GM12878 (cell line): Measurements from ENCODE around the gene ATG4A. TPM values are rescaled to one million over a fixed set of nuclear protein-coding genes. Genes with fewer than 3 reads are reported as not detected.

Experiments
- ATAC-seq: fragments of 200-7000 bp; cut with Tn5 transposase; 3 replicates; pipeline ENCODE4 v1.9.1; 2020; ENCODE audit warnings: mild to moderate bottlenecking, moderate library complexity
- BruUV-seq: library from RNA; stranded (reverse); fragments of 400-500 nt; replicated peaks from 2 replicates; lab custom pipeline; 2021; lab: Mats Ljungman, UMichigan
- CTCF ChIA-PET: fragments of 300-600 bp; sonication (Branson Sonifier 250); formaldehyde crosslinking; extraction: SDS; loops from one replicate; lab custom pipeline; 2021; ENCODE audit warnings: inconsistent platforms; lab: Yijun Ruan, JAX
- POLR2A ChIA-PET: fragments of 350-600 bp; formaldehyde crosslinking; extraction: SDS; loops from one replicate; lab custom pipeline; 2021; ENCODE audit warnings: inconsistent platforms; lab: Charles Lee
- RAD21 ChIA-PET: fragments of 300-600 bp; sonication (Branson Sonifier 250); formaldehyde crosslinking; loops from one replicate; lab custom pipeline; 2023; ENCODE audit warnings: antibody characterized with exemption; ENCODE audit not compliant: unreplicated experiment; lab: Charles Lee
- SMC1A ChIA-PET: fragments of 300-600 bp; sonication (Branson Sonifier 250); formaldehyde crosslinking; loops from one replicate; lab custom pipeline; 2023; ENCODE audit not compliant: unreplicated experiment, uncharacterized antibody; lab: Charles Lee
- DNase-seq: peaks from one replicate; pipeline ENCODE4 v3.0.0-alpha.2; 2011; ENCODE audit warnings: low read depth, low spot score
- FAIRE-seq: peaks from 3 replicates; lab custom pipeline; 2011; peaks lifted over from hg19 to GRCh38; lab: Jason Lieb, UNC
- H2AFZ ChIP-seq: 2 replicates; pipeline ENCODE4 v1.6.0; 2011; ENCODE audit warnings: low read depth, low read length, control low read depth; ENCODE audit not compliant: control insufficient read depth
- H3K27ac ChIP-seq: 2 replicates; pipeline ENCODE4 v1.5.1; 2011; ENCODE audit warnings: control low read depth; ENCODE audit not compliant: control insufficient read depth, insufficient read depth
- H3K27me3 ChIP-seq, 2 experiments: replicated peaks in 1 of 2; 2 replicates each; pipeline versions ENCODE4 v1.6.0 to v1.6.1; 2011; ENCODE audit warnings: low read length in 1 of 2; ENCODE audit not compliant: control insufficient read depth in 2 of 2, insufficient read depth in 2 of 2
- H3K36me3 ChIP-seq, 2 experiments: 2 replicates each; pipeline ENCODE4 v1.5.1; 2011; ENCODE audit warnings: low read length in 1 of 2; ENCODE audit not compliant: control insufficient read depth in 2 of 2, insufficient read depth in 2 of 2
- H3K4me1 ChIP-seq: 2 replicates; pipeline ENCODE4 v1.6.1; 2011; ENCODE audit warnings: mild to moderate bottlenecking, low read length, moderate library complexity, mixed read lengths; ENCODE audit not compliant: control insufficient read depth, insufficient read depth
- H3K4me2 ChIP-seq: 2 replicates; pipeline ENCODE4 v1.6.0; 2011; ENCODE audit warnings: control low read depth; ENCODE audit not compliant: control insufficient read depth, insufficient read depth
- H3K4me3 ChIP-seq: fragments of 200-600 bp; sonication (generic); 2 replicates; pipeline ENCODE4 v1.5.1; 2016
- H3K79me2 ChIP-seq: 2 replicates; pipeline ENCODE4 v1.6.0; 2011; ENCODE audit warnings: low read length; ENCODE audit not compliant: control insufficient read depth, insufficient read depth
- H3K9ac ChIP-seq: 2 replicates; pipeline ENCODE4 v1.8.0; 2011; ENCODE audit warnings: low read length, control low read depth, mixed read lengths; ENCODE audit not compliant: control insufficient read depth, insufficient read depth
- H3K9me3 ChIP-seq: replicated peaks from 3 replicates; pipeline ENCODE4 v1.5.1; 2011; ENCODE audit warnings: mild to moderate bottlenecking, low read length; ENCODE audit not compliant: control insufficient read depth, insufficient read depth
- H4K20me1 ChIP-seq: 2 replicates; pipeline ENCODE4 v1.6.0; 2011; ENCODE audit not compliant: control insufficient read depth, insufficient read depth
- BACH1 ChIP-seq: fragments of 450-650 bp; IDR thresholded peaks from 2 replicates; pipeline ENCODE4 v1.6.1; 2017; ENCODE audit warnings: mild to moderate bottlenecking, borderline replicate concordance
- BMI1 ChIP-seq: fragments of 450-650 bp; IDR thresholded peaks from 2 replicates; pipeline ENCODE4 v1.6.1; 2016; ENCODE audit warnings: mild to moderate bottlenecking, moderate library complexity, borderline replicate concordance
- BRCA1 ChIP-seq: IDR thresholded peaks from 2 replicates; pipeline ENCODE4 v1.6.1; 2011; ENCODE audit warnings: low read depth, low read length, improper control_type of control experiment
- CREB1 ChIP-seq: IDR thresholded peaks from 2 replicates; pipeline ENCODE4 v1.6.1; 2012; ENCODE audit warnings: low read depth, mild to moderate bottlenecking, inconsistent platforms
- EZH2 ChIP-seq: IDR thresholded peaks from 2 replicates; pipeline ENCODE4 v1.6.1; 2012; ENCODE audit warnings: low read depth, mild to moderate bottlenecking, control low read depth, inconsistent platforms, low read length, borderline replicate concordance; ENCODE audit not compliant: control insufficient read depth
- IKZF1 ChIP-seq: fragments of 450-650 bp; conservative IDR thresholded peaks from 2 replicates; pipeline ENCODE4 v1.6.1; 2017; ENCODE audit warnings: antibody characterized with exemption, mild to moderate bottlenecking
- JUNB ChIP-seq: IDR thresholded peaks from 2 replicates; pipeline ENCODE4 v1.6.1; 2016; ENCODE audit warnings: antibody characterized with exemption, mild to moderate bottlenecking
- JUND ChIP-seq: IDR thresholded peaks from 2 replicates; pipeline ENCODE4 v1.6.1; 2012; ENCODE audit warnings: low read depth, mild to moderate bottlenecking, low read length, improper control_type of control experiment, moderate library complexity
- MTA2 ChIP-seq: fragments of 450-650 bp; IDR thresholded peaks from 2 replicates; pipeline ENCODE4 v1.6.1; 2016; ENCODE audit warnings: low read depth, mild to moderate bottlenecking, moderate library complexity
- NFYB ChIP-seq: IDR thresholded peaks from 2 replicates; pipeline ENCODE4 v1.6.1; 2011; ENCODE audit warnings: low read depth, mild to moderate bottlenecking, low read length, improper control_type of control experiment, moderate library complexity; ENCODE audit not compliant: insufficient read depth
- NR2F1 ChIP-seq: fragments of 450-650 bp; conservative IDR thresholded peaks from 2 replicates; pipeline ENCODE4 v1.6.1; 2017; ENCODE audit warnings: mild to moderate bottlenecking
- PAX5 ChIP-seq: IDR thresholded peaks from 2 replicates; pipeline ENCODE4 v1.6.1; 2011; ENCODE audit warnings: low read depth, low read length, borderline replicate concordance
- TAF1 ChIP-seq: IDR thresholded peaks from 2 replicates; pipeline ENCODE4 v1.6.1; 2011; ENCODE audit warnings: mild to moderate bottlenecking, low read depth, low read length, borderline replicate concordance
- YBX1 ChIP-seq: fragments of 450-650 bp; IDR thresholded peaks from 2 replicates; pipeline ENCODE4 v1.6.1; 2016; ENCODE audit warnings: antibody characterized with exemption
- YY1 ChIP-seq: IDR thresholded peaks from 2 replicates; pipeline ENCODE4 v1.6.1; 2011; ENCODE audit warnings: low read depth, mild to moderate bottlenecking, low read length
- WGBS: methylation state at CpG from one replicate; pipeline ENCODE4 v1.1.6; 2016; ENCODE audit warnings: low lambda C conversion rate; ENCODE audit not compliant: insufficient replicate concordance, insufficient coverage; ENCODE audit errors: missing lambda C conversion rate; 5-methylcytosine and 5-hydroxymethylcytosine counted together
- in situ Hi-C: fragments of 300-500 bp; cut with MboI; formaldehyde crosslinking; loops from 9 replicates; pipeline ENCODE4 v1.14.3; 2018; ENCODE audit warnings: mixed read lengths
- intact Hi-C: fragments of 100-400 bp; cut with micrococcal nuclease; formaldehyde crosslinking; loops from one replicate; pipeline ENCODE4 v1.14.2; 2022; ENCODE audit not compliant: unreplicated experiment
- polyA plus RNA-seq, 11 experiments: library from polyadenylated mRNA; depleted of rRNA in 4 of 11; unstranded in 6 of 11; stranded (reverse) in 5 of 11; fragments of >200 nt; fragmentation: Nextera tagmentation in 4 of 11; fragmentation: Illumina TruSeq in 1 of 11; extraction: Ambion mirVana in 4 of 11; extraction: Trizol in 1 of 11; gene quantifications; 1 replicate in 1 of 11; 2 replicates in 10 of 11; pipeline versions ENCODE4 v1.2.1 to v1.2.3, GENCODE V29; 2011 to 2016; ENCODE audit warnings: inconsistent platforms in 2 of 11, missing spikeins in 2 of 11, low read depth in 1 of 11
- total RNA-seq, 4 experiments: library from RNA; depleted of rRNA in 3 of 4; stranded (reverse); fragments of >200 nt in 3 of 4; fragmentation: Illumina TruSeq in 1 of 4; extraction: Trizol in 1 of 4; gene quantifications; 2 replicates each; pipeline versions ENCODE4 v1.2.1 to v1.2.3, GENCODE V29; 2013 to 2021
- TF ChIP-seq, protein P1 (sequence below): IDR thresholded peaks from 2 replicates; pipeline ENCODE4 v1.6.1; 2011; ENCODE audit warnings: mild to moderate bottlenecking, low read depth, low read length, moderate library complexity; ENCODE audit not compliant: insufficient replicate concordance
- TF ChIP-seq, protein P2 (sequence below): fragments of 450-650 bp; formaldehyde crosslinking; IDR thresholded peaks from 2 replicates; pipeline ENCODE4 v1.5.0; 2022; ENCODE audit warnings: mild to moderate bottlenecking, missing genetic modification characterization
- TF ChIP-seq, protein P3 (sequence below): IDR thresholded peaks from 2 replicates; pipeline ENCODE4 v1.6.1; 2011; ENCODE audit warnings: borderline replicate concordance, low read depth, mild to moderate bottlenecking, moderate library complexity, low read length; ENCODE audit not compliant: insufficient read depth, poor library complexity, severe bottlenecking

ATG4A gene
- total and polyA plus RNA-seq, 10 of the 15 experiments (the other 5 are each of a cell fraction or from before 2014, with no cell fraction given): 9.1 to 22.0 (median 15.5) TPM

DNA sequence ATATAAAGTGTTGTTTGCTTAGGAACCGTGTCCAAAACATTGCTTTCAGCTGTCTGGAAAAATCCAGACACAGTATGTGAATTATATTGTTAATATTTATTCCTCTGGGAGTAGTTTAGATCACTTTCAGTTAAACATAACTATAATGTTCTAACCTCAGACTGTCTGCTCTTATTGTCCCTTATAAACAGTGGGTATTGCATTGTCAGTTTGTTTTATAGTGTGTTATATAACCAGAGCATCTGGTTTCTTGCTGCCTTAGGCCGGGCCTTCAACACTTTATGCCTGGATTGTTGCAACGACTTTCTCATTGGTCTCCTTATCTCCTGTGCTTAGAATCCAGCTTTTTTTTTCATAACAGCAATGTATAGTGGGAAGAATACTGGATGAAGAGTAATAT is 26.4 kb downstream of the ATG4A start (continued):
- TF ChIP-seq EZH2: no peak

DNA sequence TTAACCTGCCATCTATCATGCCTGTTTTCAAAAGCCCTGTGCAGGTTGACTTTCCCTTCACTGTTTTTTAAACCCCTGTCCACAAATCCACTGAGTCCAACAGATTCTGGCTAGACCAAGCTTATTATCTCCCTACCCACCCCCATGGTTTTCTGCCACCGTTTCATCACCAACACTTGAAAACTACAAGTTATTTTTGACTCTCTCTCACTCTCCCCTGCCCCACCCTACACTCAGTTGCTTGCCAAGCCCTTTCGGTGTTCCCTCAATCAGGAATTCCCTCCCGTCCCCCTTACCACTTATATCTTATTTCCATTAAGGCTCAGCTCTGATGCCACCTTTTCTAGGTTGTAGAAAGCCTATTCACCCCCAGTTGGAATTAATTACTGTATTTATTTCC is 29.7 kb downstream of the ATG4A start:
- in situ Hi-C loops: no loop called here
- SMC1A ChIA-PET: no interaction called here
- CTCF ChIA-PET: interaction anchor here (1.0 to 1.6 kb wide), 2 partner anchors 18 to 100 kb away, joined by 3 to 8 read pairs; no protein-coding TSS in a partner anchor
- H3K79me2 ChIP-seq: no peaks in the 10 kb centered on the region
- POLR2A ChIA-PET: no interaction called here
- FAIRE-seq: no peak
- 29% methylated on average over 3 of the region's 3 CpGs for WGBS
- H4K20me1 ChIP-seq: no peaks in the 10 kb centered on the region
- H3K4me1 ChIP-seq: no peaks in the 10 kb centered on the region
- no TSS peak for BruUV-seq
- intact Hi-C loops: no loop called here
- H3K9me3 ChIP-seq: no peaks in the 10 kb centered on the region; the same call in 2 of the 3 replicates
- H3K27me3 ChIP-seq: no peaks in the 10 kb centered on the region; a peak in 1 of 4 replicates
- no peak overlapping the region for H2AFZ ChIP-seq
- no peak overlapping the region for H3K4me2 ChIP-seq
- no peak overlapping the region for H3K9ac ChIP-seq
- TF ChIP-seq YBX1 (no peak), JUNB (no peak), CREB1 (no peak), BMI1 (no peak), NFYB (no peak), IKZF1 (no peak), NR2F1 (no peak), JUND (no peak), TAF1 (no peak), PAX5 (no peak), BRCA1 (no peak), YY1 (no peak), MTA2 (no peak), BACH1 (no peak)
- TF ChIP-seq, protein P1, sequence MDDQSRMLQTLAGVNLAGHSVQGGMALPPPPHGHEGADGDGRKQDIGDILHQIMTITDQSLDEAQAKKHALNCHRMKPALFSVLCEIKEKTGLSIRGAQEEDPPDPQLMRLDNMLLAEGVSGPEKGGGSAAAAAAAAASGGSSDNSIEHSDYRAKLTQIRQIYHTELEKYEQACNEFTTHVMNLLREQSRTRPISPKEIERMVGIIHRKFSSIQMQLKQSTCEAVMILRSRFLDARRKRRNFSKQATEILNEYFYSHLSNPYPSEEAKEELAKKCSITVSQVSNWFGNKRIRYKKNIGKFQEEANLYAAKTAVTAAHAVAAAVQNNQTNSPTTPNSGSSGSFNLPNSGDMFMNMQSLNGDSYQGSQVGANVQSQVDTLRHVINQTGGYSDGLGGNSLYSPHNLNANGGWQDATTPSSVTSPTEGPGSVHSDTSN: no peak
- TF ChIP-seq, protein P2, sequence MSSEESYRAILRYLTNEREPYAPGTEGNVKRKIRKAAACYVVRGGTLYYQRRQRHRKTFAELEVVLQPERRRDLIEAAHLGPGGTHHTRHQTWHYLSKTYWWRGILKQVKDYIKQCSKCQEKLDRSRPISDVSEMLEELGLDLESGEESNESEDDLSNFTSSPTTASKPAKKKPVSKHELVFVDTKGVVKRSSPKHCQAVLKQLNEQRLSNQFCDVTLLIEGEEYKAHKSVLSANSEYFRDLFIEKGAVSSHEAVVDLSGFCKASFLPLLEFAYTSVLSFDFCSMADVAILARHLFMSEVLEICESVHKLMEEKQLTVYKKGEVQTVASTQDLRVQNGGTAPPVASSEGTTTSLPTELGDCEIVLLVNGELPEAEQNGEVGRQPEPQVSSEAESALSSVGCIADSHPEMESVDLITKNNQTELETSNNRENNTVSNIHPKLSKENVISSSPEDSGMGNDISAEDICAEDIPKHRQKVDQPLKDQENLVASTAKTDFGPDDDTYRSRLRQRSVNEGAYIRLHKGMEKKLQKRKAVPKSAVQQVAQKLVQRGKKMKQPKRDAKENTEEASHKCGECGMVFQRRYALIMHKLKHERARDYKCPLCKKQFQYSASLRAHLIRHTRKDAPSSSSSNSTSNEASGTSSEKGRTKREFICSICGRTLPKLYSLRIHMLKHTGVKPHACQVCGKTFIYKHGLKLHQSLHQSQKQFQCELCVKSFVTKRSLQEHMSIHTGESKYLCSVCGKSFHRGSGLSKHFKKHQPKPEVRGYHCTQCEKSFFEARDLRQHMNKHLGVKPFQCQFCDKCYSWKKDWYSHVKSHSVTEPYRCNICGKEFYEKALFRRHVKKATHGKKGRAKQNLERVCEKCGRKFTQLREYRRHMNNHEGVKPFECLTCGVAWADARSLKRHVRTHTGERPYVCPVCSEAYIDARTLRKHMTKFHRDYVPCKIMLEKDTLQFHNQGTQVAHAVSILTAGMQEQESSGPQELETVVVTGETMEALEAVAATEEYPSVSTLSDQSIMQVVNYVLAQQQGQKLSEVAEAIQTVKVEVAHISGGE (CRISPR knock-in tag): no peak
- TF ChIP-seq, protein P3, sequence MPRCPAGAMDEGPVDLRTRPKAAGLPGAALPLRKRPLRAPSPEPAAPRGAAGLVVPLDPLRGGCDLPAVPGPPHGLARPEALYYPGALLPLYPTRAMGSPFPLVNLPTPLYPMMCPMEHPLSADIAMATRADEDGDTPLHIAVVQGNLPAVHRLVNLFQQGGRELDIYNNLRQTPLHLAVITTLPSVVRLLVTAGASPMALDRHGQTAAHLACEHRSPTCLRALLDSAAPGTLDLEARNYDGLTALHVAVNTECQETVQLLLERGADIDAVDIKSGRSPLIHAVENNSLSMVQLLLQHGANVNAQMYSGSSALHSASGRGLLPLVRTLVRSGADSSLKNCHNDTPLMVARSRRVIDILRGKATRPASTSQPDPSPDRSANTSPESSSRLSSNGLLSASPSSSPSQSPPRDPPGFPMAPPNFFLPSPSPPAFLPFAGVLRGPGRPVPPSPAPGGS: no peak
- TF ChIP-seq, all 136 proteins: peak for 0
- ATAC-seq (no peak), DNase-seq (no peak)
- Histone ChIP-seq H3K36me3 (no peaks in the 10 kb centered on the region), H3K27ac (no peak overlapping the region), H3K4me3 (no peak overlapping the region)
- RAD21 ChIA-PET: no interaction called here
